ENCODE results near the gene WDR7.
A peak's percentile ranks its signal among the peaks of the same experiment; 100 is the strongest.

WDR7 gene

GRCh38 chr18:56723706-56724105, 72.5 kb downstream of the WDR7 start:
- DNase-seq: no peak

- no peak for DNase-seq
Measured at GRCh38 chr18:56726906-56727305, 75.7 kb downstream of the WDR7 start.

DNA sequence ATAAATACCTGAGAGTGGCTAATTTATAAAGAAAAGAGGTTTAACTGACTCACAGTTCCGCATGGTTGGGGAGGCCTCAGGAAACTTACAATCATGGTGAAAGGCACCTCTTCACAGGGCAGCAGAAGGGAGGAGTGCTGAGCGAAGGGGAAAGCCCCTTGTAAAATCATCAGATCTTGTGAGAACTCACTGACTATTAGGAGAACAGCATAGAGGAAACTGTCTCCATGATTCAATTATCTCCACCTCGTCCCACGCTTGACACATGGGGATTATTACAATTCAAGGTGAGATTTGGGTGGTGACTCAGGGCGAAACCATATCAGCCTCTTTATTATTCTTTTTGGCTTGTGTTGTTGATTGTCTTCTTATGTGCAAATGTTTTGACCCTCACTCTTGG, 76.2 kb downstream of the WDR7 start:
- DNase-seq: peak; percentile 35

GRCh38 chr18:56728741-56729140, 77.6 kb downstream of the WDR7 start:
- DNase-seq: no peak

- no peak for DNase-seq
Measured at GRCh38 chr18:56738184-56738583, 87.0 kb downstream of the WDR7 start.

DNA sequence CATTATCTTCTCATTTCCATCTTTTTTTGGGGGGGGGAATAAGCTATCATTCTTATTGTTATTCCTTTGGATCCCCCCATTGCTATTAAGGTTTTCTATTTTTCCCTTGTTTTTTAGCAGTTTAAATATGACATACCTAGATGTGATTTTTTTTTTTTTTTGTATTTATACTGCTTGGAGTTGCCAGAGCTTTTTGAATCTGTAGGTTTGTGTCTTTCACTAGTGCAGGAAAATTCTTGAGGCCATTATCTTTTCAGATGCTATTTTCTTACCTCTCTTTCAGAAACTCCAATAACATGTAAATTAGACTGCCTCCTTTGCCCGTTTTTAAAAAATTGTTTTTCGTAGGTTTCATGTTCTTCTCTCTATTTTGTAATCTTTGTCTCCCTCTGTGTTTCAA, 88.6 kb downstream of the WDR7 start:
- DNase-seq: no peak

DNA sequence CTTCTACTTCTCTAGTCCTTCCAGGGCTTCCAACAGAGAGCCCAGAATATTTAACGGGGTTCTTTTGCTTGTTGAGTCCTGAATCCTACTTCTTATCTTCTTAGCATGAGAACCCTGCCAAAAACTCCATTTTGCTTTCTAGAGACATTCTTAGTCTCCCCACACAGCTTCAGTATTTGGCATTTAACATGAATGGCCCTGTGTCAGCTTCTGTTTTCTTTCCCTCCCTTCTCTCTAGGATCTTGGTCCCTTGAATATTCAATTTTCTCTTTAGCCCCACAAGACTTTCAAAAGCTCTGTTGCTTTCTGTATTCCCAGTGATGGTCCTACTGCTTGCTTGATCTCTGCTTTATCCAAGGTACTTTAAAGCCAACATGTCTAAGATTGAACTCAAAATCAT, 89.5 kb downstream of the WDR7 start:
- DNase-seq: no peak

DNA sequence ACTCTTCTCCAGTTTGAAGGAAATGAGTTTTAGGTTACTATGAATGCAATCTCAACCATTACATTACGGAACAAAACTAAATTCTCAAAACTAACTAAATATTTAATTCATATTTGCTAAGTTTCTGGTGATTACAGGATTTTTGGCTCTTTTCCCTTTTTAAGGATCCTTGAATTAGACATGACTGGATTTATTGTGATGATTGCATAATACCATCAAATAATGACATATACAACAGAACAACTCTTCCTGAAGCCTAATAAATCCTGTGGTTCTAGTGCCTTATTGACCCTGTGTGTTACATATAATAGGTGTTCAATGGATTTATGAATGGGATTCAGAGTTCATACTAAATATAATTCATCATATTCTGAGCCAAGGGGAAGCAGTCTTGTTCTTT, 90.5 kb downstream of the WDR7 start:
- no peak for DNase-seq

DNA sequence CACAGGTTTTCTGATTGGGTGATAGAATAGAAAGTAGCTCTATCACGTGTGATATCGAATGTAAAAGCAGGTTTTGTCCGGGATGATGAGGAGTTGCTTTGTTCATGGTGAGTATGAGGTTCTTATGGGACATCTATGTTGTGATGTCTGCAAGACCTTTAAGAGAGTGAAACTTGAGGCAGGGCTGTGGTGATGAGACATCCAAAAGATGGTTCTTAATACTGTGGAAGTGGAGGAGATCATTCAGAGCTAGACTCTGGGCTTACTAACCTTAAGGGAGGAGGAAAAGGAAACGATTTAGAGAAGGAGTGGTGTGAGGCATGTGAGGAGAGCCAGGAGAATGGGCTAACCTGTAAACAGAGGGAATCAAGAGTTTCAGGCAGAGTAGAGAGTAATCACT, 92.0 kb downstream of the WDR7 start:
- DNase-seq: no peak

DNA sequence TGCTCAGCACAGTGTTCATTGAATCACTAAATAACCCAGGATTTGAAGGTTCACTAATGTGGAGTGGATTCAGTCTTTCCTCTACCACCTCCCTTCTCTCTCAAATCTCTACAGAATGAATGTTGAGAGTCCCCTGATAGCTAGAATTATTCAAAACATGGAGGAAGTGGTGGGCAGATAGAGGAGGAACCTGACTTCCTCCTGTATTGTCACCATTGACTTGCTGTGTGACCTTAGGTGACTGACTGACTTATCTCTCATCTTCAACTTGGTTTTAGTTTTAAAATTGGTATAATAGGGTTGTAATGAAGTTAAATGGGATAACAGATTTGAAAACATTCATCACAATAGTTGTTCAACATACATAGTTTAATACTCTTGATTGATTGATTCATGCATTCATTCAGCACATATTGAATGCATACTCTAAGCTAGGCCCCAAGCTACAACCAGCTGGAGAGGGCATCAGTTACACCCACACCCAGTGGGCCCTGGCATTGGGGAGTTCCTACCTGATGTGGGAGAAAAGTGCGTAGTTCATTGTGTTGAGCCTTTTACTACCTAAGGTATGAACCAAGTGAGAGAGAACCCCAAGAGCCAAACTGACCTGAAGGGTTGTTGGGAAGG, 96.0 kb downstream of the WDR7 start:
- DNase-seq: peak; percentile 14

DNA sequence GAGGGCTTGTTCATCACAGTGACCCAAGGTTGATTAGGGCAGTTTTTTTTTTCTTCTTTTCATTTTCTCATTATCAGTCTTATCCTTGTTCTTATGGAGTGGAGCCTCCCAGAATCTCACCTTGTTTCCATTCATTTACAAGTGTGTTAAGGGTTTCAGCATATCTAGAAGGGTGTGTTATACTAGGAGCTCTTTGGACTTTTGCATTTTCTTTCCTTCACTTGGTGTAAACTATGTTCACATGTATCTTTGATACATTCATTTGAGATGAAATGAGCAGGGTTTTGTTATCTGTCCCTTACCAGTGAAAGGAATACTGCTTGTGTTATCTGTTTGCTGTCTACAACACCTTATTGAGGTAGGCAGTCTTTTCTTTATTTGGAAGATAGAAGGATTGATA, 96.7 kb downstream of the WDR7 start:
- DNase-seq: no peak

DNA sequence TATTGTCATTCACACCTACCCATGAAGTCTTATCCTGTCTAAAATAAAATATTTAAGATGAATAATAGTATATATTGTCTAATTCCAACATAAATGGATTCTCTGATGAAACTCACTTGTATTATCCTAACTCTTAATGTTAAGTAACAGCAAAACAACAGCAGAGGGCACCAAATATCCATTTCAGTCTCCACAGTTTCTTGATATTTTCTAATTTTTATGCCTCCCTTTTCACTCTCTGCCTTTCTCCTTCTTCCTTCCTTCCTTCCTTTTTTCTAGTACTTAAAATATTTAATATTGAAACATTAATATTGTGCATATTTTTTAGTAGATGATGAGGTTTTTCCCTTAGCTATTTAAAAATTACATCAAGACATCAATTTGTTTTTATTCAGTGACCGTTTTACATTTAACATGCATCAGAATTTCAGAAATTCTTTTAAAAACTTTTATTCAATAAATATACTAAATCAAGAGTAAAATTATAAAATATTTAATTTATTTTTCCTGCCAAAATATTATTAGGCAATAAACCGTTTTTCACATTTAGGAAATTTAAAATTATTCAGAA, 97.6 kb downstream of the WDR7 start:
- peak; percentile 23 for DNase-seq

GRCh38 chr18:56756966-56757365, 105.8 kb downstream of the WDR7 start:
- no peak for DNase-seq

DNA sequence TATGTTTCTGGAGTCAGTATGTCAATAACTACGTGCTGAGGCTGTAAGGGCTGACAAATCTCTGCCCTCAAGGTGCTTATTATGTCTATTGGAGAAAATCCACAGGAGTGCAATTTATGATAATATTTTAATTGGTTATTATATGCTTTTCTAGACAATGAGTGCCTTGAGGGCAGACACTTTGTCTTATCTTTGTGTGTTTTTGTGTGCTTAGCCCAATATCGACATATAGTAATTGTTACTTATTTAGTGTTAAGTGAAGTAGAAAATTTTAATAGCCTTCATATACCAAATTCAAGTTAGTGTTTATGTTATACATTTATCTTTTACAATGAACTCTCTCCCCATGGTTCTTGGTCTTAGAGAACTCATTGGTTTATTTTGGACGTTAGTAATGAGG, 118.9 kb downstream of the WDR7 start:
- DNase-seq: no peak

- no peak for DNase-seq
Measured at GRCh38 chr18:56770873-56771272, 119.7 kb downstream of the WDR7 start.

DNA sequence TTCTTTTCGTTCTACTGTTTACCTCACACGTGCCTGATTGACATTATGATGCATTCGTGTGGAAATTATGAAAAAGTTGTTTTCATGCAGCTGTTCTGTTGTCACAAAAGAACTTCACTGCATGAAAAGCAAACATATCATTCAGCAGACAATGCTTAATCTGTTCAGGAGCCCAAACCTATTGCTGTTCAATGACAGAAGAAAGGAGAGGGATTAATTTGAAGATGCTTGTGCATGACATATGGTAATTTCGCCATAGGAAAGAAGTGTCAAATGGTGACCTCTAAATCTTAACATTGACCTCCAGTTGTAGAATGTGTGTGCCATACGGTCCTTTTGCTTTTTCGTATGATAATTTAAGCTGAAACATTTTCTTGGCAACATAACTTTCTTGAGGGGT, 124.5 kb downstream of the WDR7 start:
- DNase-seq: no peak

GRCh38 chr18:56787390-56787789, 136.2 kb downstream of the WDR7 start:
- no peak for DNase-seq

DNA sequence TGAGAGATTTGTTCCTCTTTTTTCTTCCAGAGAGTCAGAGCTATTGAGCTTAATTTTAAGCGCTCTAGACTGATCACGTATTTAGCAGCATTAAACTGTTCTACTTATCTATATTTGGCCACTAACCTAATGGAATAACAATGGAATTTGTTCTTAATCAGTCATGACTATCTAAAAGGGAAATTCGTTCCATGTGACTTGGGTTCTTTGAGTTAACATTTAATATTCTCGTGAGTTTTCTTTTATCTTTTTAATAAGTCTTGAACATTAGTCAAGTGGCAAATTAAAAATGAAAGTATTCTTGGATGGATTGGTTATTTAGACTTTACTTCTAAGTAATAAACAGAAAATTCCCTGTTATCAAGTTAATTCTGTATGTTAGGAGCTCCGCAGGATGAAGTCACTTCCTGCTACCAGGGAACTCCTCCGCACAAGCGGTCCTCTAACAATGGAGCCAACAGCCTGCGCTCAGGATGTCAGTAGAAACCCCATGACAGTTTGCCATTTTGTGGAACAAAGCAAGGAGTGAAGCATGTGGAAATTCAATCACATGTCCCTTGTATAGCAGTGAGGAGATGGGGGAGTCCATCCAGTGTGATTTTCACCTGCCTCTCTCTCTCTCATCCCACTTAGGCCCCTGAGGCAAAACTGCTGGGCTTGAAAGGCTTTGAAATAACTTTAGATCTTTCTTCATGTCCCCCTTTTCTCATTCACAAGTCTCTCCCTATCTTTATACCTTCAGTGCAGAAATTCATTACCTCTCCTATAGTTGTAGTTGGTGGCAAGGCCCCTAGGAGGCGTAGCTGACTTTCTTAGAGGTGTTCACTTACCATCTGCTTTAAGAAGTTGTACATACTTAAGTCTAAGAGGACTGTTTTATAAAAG, 138.1 kb downstream of the WDR7 start:
- DNase-seq: peak; percentile 40

DNA sequence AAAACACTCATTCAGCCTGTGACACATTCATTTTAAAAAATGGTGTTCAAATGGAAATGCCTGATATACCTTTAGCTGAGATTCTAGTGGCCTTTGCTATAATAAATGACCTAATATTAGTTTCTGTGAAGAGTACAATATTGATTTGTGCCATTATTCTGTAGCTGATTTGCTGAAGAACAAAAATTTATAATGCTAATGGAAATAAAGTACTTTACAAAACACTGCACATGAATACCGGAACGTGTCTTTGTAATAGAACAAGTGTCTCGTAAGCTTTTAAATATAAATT, 138.7 kb downstream of the WDR7 start:
- no peak for DNase-seq

- no peak for DNase-seq
Measured at GRCh38 chr18:56795381-56795780, 144.2 kb downstream of the WDR7 start.

DNA sequence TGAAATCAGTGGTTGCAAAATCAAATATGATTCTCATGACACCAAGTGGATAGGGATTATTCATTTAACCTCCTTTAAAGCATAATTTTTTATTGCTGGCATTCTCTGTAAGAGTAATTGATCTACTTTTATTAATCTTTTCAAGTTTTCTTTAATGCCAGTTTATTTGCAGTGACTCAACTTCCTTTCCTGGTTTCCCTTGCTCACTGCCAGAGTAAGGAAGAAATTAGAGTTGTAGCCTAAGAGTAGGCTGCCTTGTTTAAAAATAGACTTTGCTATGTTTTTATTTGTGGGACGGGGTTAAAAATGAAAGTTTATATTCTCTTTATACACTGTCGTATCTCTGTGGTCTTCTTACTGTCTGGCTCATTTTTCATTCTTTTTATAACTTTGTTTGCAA, 148.6 kb downstream of the WDR7 start:
- no peak for DNase-seq

DNA sequence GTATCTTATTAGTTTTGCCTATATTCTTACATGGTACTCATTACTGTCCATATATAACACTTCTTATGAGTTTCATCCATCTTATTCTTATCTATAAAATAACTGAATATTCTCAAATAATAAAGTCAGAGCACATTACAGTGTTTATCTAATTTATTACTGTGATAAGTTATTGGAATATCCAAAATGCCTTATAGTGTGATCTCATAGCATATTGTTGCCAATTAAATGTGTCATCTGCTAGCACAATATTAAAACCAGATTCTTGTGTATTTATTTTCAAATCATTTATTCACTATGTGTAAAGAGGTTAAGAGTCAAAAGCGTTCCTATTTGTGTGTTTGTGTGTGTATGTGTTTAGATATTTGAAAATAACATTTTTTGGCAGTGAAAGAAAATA, 151.9 kb downstream of the WDR7 start:
- DNase-seq: no peak

- DNase-seq: peak; percentile 41
Measured at GRCh38 chr18:56804395-56804794, 153.2 kb downstream of the WDR7 start.

DNA sequence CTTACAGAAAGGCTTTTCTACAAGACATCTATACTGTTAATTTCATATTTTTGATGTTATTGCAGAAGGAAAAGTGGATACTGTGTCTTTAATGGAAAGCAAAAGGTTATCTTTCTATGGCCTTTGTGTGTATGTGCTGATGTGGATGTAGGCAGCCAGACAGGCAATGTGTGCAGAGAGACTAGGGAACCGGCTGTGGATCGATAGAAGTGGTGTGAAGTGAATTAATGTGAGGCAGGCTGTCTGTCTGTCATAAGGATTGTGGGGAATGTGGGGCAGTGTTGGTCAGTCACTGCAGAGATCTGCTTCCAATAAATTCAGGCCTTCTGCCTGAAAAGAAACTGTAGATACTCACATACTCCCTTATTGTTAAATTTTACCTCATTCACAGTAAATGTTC, 156.7 kb downstream of the WDR7 start:
- DNase-seq: no peak

DNA sequence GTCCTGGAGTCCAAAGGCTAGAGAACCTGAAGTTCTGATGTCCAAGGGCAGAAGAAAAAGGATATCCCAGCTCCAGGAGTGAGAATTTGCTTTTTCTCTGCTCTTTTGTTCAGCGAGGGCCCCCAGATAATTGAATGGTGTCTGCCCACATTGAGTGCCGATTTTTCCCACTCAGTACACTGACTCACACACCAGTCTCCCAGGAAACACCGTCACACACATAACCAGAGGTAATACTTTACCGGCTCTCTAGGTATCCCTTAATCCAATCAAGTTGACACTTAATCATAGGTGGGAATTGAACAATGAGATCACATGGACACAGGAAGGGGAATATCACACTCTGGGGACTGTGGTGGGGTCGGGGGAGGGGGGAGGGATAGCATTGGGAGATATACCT, 161.5 kb downstream of the WDR7 start:
- no peak for DNase-seq
